GM21737 (cell line): ENCODE data around the gene UGCG.
"Not testable (repeated sequence)": the region's sequence is repeated elsewhere in the genome, so short reads cannot be mapped to it uniquely, and the experiment has no call there.

Experiments used
- ATAC-seq: cut with Tn5 transposase; IDR thresholded peaks from one replicate; pipeline ENCODE4 v1.9.1; 2021; ENCODE audit warnings: mild to moderate bottlenecking, moderate library complexity; ENCODE audit not compliant: unreplicated experiment

UGCG gene

GRCh38 chr9:111948951-111949350, 52.3 kb downstream of the UGCG start:
- ATAC-seq: no peak

GRCh38 chr9:111949919-111950318, 53.3 kb downstream of the UGCG start:
- ATAC-seq: no peak

GRCh38 chr9:111952559-111952958, 55.9 kb downstream of the UGCG start:
- no peak for ATAC-seq

- no peak for ATAC-seq
These were observed 56.8 kb downstream of the UGCG start for GRCh38 chr9:111953444-111953843.

GRCh38 chr9:111955048-111955447, 58.4 kb downstream of the UGCG start:
- no peak for ATAC-seq

GRCh38 chr9:111957856-111958631, 61.4 kb downstream of the UGCG start:
- peak; percentile 58 for ATAC-seq

GRCh38 chr9:111959468-111960359, 63.1 kb downstream of the UGCG start:
- no peak for ATAC-seq

- not testable (repeated sequence) for ATAC-seq
These were observed 63.9 kb downstream of the UGCG start for GRCh38 chr9:111960485-111960884.

GRCh38 chr9:111961009-111961408, 64.4 kb downstream of the UGCG start:
- ATAC-seq: no peak

- no peak for ATAC-seq
These were observed 65.0 kb downstream of the UGCG start for GRCh38 chr9:111961575-111961974.

GRCh38 chr9:111962021-111962420, 65.4 kb downstream of the UGCG start:
- no peak for ATAC-seq

GRCh38 chr9:111963995-111964394, 67.4 kb downstream of the UGCG start:
- no peak for ATAC-seq

- peak; percentile 81 for ATAC-seq
These were observed 69.0 kb downstream of the UGCG start for GRCh38 chr9:111965566-111966019.

- no peak for ATAC-seq
These were observed 69.6 kb downstream of the UGCG start for GRCh38 chr9:111966124-111966723.

- ATAC-seq: no peak
These were observed 70.3 kb downstream of the UGCG start for GRCh38 chr9:111966861-111967291.

- no peak for ATAC-seq
These were observed 71.0 kb downstream of the UGCG start for GRCh38 chr9:111967621-111968020.

- no peak for ATAC-seq
These were observed 72.4 kb downstream of the UGCG start for GRCh38 chr9:111969061-111969460.

- ATAC-seq: no peak
These were observed 73.0 kb downstream of the UGCG start for GRCh38 chr9:111969622-111970021.

GRCh38 chr9:111970827-111971226, 74.2 kb downstream of the UGCG start:
- ATAC-seq: no peak

- ATAC-seq: no peak
These were observed 77.6 kb downstream of the UGCG start for GRCh38 chr9:111974092-111974681.

- ATAC-seq: no peak
These were observed 79.1 kb downstream of the UGCG start for GRCh38 chr9:111975709-111976108.
